Gastrocnemius medialis (tissue), 4 donors: ENCODE data around the gene FBXO5. TPM values are rescaled to one million over a fixed set of nuclear protein-coding genes. Genes with fewer than 3 reads are reported as not detected.
"Not testable (repeated sequence)": the region's sequence is repeated elsewhere in the genome, so short reads cannot be mapped to it uniquely, and the experiment has no call there.

Experiments
- ATAC-seq, 2 donors: fragments of 150-250 bp; one replicate each; pipeline ENCODE4 v1.9.1; 2016
- DNase-seq, 2 donors: peaks; one replicate each; pipeline ENCODE4 v3.0.0-alpha.2; 2019
- H3K27ac ChIP-seq, 4 donors: fragments of 200-600 bp; sonication (generic); 1 replicate in 1 of 4; 2 replicates in 3 of 4; pipeline ENCODE4 v1.5.1; 2016 to 2018; ENCODE audit warnings: mild to moderate bottlenecking in 2 of 4, moderate library complexity in 1 of 4
- H3K27me3 ChIP-seq, 3 donors: fragments of 200-600 bp; sonication (generic) in 2 of 3; 1 replicate in 1 of 3; 2 replicates in 2 of 3; pipeline versions ENCODE4 v1.5.1 to v1.6.0; 2016 to 2019; ENCODE audit warnings: mild to moderate bottlenecking in 1 of 3, moderate library complexity in 1 of 3
- H3K36me3 ChIP-seq, 2 donors: fragments of 200-600 bp; sonication (generic) in 1 of 2; one replicate each; pipeline ENCODE4 v1.5.1; 2017 to 2018
- H3K4me1 ChIP-seq, 2 donors: fragments of 200-600 bp; sonication (generic) in 1 of 2; one replicate each; pipeline ENCODE4 v1.5.1; 2016 to 2017; ENCODE audit warnings: mild to moderate bottlenecking in 2 of 2
- H3K4me3 ChIP-seq, 4 donors: fragments of 200-600 bp; sonication (generic) in 3 of 4; 1 replicate in 1 of 4; 2 replicates in 3 of 4; pipeline ENCODE4 v1.5.1; 2016 to 2019; ENCODE audit warnings: mild to moderate bottlenecking in 2 of 4
- H3K9me3 ChIP-seq, 3 donors: fragments of 200-600 bp; sonication (generic) in 2 of 3; 1 replicate in 1 of 3; 2 replicates in 2 of 3; pipeline ENCODE4 v1.5.1; 2016 to 2019
- POLR2A ChIP-seq, 2 donors: fragments of 450-650 bp; IDR thresholded peaks; one replicate each; pipeline ENCODE4 v1.6.1; 2017; ENCODE audit warnings: antibody characterized with exemption in 2 of 2, mild to moderate bottlenecking in 2 of 2, moderate library complexity in 2 of 2
- in situ Hi-C, 4 donors: fragments of 200-750 bp; cut with MboI; loops; one replicate each; pipeline versions ENCODE4 v1.15.0 to v1.8.0; 2017; ENCODE audit warnings: low sequenced_read_pairs in 4 of 4
- intact Hi-C: fragments of 100-400 bp; cut with DNase I; formaldehyde crosslinking; loops from one replicate; pipeline ENCODE4 v1.15.1; 2023; ENCODE audit warnings: low total_unique reads
- total RNA-seq, 4 donors: library from RNA; depleted of rRNA; stranded (reverse); fragments of >200 nt; gene quantifications; one replicate each; pipeline versions ENCODE4 v1.1.0 to v1.2.3, GENCODE V29; 2016
- TF ChIP-seq, protein P1 (sequence below), 5 experiments: fragments of 450-650 bp in 3 of 5; fragments of 200-600 bp in 2 of 5; sonication (generic) in 2 of 5; IDR thresholded peaks in 4 of 5; conservative IDR thresholded peaks in 1 of 5; 1 replicate in 4 of 5; 2 replicates in 1 of 5; pipeline ENCODE4 v1.5.1; 2016 to 2019; ENCODE audit warnings: antibody characterized with exemption in 5 of 5, mild to moderate bottlenecking in 3 of 5, moderate library complexity in 3 of 5

Gene FBXO5
- total RNA-seq, 4 donors from 2014 or later, result 0.78 to 1.9 (median 1.0) TPM

DNA sequence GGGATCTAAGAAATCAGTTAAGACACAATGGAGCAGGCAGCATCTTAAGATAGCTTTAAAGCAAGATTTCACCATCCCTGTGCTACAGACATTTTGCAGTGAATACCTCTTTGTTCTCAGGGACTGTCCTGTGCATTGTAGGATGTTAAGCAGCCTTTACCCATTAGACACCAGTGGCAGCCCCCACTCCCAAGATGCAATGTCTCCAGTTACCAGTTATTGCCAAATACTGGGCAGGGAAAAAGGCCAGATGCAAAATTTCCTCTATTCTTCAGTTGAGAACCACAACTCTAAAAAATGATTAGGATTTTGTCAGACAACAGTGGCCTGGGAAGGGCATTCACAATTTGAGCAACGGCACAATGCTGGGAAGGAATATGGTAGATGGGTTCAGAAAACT, 6.1 kb downstream of the FBXO5 start:
- in situ Hi-C loops (loop anchor here in 1 of 4 donors (25.0 kb wide), 2 partner anchors 1539 to 1761 kb away; partner anchors contain the start of gene SCAF8), intact Hi-C loops (no loop called here)
- H3K9me3 ChIP-seq, result no peaks in the 10 kb centered on the region
- no peak overlapping the region for H3K4me3 ChIP-seq
- H3K4me1 ChIP-seq, result no peaks in the 10 kb centered on the region
- H3K27ac ChIP-seq, result no peak overlapping the region
- no peaks in the 10 kb centered on the region for H3K27me3 ChIP-seq
- H3K36me3 ChIP-seq, result peaks cover 0 to 33% of the 10 kb centered on the region in 2 donors
- no peak for ATAC-seq
- no peak for TF ChIP-seq POLR2A (IDR thresholded peaks at IDR 0.05)
- TF ChIP-seq, protein P1, sequence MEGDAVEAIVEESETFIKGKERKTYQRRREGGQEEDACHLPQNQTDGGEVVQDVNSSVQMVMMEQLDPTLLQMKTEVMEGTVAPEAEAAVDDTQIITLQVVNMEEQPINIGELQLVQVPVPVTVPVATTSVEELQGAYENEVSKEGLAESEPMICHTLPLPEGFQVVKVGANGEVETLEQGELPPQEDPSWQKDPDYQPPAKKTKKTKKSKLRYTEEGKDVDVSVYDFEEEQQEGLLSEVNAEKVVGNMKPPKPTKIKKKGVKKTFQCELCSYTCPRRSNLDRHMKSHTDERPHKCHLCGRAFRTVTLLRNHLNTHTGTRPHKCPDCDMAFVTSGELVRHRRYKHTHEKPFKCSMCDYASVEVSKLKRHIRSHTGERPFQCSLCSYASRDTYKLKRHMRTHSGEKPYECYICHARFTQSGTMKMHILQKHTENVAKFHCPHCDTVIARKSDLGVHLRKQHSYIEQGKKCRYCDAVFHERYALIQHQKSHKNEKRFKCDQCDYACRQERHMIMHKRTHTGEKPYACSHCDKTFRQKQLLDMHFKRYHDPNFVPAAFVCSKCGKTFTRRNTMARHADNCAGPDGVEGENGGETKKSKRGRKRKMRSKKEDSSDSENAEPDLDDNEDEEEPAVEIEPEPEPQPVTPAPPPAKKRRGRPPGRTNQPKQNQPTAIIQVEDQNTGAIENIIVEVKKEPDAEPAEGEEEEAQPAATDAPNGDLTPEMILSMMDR (IDR thresholded peaks at IDR 0.05 in 4 of 5, conservative IDR thresholded peaks at IDR 0.05 in 1 of 5), result no peak
- no peak for DNase-seq

DNA sequence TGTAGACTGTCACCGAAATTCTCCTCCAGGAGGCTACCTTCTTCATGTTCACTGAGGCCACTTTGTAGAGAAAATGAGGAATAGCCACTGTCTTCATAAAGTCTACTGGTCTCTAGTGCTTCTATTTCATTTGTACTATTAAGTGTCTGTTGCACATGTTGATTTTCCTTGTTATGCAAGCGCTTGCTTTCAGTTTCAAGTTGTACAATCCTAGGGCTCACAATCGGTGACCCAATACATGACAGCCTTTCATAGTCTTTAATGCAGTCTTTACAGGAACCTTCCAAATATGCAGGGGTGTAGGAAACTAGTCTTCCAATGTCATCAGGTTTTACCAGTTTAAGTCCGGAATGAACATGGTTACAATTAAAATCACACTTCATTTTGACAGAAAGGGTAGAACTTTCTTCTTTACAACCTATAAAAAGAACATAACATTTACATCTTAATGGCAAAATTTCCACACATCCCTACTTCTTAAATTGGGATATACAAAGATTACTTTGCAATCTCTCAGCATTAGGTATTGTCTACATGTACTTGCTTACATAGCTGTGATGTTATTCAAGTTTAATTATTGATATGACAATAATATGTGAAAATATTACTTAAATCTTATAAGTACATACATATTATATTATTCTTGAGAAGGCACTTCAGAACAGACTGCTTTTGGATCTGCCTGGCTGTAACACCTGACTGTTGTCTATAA, 7.5 kb downstream of the FBXO5 start:
- TF ChIP-seq, protein P1 (IDR thresholded peaks at IDR 0.05 in 4 of 5, conservative IDR thresholded peaks at IDR 0.05 in 1 of 5), result no peak
- H3K27me3 ChIP-seq, result no peaks in the 10 kb centered on the region
- in situ Hi-C loops (loop anchor here in 1 of 4 donors (25.0 kb wide), 2 partner anchors 1538 to 1762 kb away; partner anchors contain the start of gene SCAF8), intact Hi-C loops (no loop called here)
- no peaks in the 10 kb centered on the region for H3K4me1 ChIP-seq
- no peak overlapping the region for H3K27ac ChIP-seq
- H3K9me3 ChIP-seq, result no peaks in the 10 kb centered on the region
- H3K4me3 ChIP-seq, result no peak overlapping the region
- no peak for DNase-seq
- peaks cover 0 to 47% of the 10 kb centered on the region in 2 donors for H3K36me3 ChIP-seq
- no peak for ATAC-seq

DNA sequence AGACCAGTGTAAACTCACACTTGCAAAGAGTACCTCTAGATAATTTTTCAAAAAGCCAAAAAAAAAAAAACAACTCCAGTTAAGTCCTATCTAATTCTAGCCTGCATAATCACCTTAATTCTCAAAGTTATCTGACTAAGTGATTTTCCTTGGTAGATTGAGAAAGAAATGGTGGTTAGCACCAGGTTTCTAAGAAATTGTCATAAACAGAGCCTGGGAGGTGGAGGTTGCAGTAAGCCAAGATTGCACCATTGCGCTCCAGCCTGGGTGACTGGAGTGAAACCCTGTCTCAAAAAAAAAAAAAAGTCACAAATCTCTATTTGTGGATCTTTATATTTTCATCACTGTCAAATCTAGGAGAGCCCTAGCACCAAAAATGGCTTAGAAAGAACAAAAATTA, 8.9 kb downstream of the FBXO5 start:
- ATAC-seq, result no peak

DNA sequence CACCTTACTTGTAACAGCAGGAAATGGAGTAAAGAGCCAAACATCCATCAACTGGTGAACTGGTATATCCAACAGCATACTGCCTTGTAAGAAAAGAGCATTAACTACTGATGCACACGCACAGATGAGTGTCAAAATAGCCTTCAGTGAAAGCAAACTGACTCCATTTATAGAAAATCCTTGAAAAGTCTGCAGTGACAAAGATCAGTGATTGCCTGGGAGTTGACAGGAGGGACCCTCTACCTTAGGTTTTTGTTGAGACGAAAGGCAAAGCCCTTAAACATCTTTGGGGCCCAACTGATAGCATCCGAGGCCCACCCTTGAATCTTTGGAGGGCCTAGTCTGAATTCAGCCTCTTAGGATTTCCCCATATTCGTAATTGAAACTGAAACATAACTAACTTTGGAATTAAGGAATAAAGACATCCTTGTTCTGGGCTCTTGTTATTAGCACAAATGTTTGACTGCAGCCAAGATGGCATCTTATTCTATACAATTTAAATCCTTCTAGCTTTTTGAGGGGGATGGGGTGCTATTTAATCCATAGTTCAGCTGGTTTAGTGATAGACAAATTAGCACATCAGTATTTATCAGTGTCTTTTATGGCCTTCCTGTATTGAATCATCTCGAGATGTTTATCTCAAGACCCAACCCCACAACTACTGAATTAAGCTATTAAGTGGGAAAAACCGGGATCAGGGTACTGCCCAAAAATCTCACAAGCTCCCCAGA, 13.0 kb downstream of the FBXO5 start:
- no peak for ATAC-seq
- intact Hi-C loops, result no loop called here
- H3K9me3 ChIP-seq, result no peaks in the 10 kb centered on the region
- no peak overlapping the region for H3K27ac ChIP-seq
- H3K27me3 ChIP-seq, result no peaks in the 10 kb centered on the region
- in situ Hi-C loops, result no loop called here
- H3K4me1 ChIP-seq, result no peaks in the 10 kb centered on the region
- H3K4me3 ChIP-seq, result no peak overlapping the region
- TF ChIP-seq POLR2A (IDR thresholded peaks at IDR 0.05), result no peak
- TF ChIP-seq, protein P1 (IDR thresholded peaks at IDR 0.05 in 4 of 5, conservative IDR thresholded peaks at IDR 0.05 in 1 of 5), result no peak
- no peak for DNase-seq
- peaks cover 0 to 43% of the 10 kb centered on the region in 2 donors for H3K36me3 ChIP-seq

More for the DNA sequence above, 8.9 kb downstream of the FBXO5 start:
- no peaks in the 10 kb centered on the region for H3K27me3 ChIP-seq
- intact Hi-C loops (no loop called here), in situ Hi-C loops (no loop called here)
- peaks cover 0 to 48% of the 10 kb centered on the region in 2 donors for H3K36me3 ChIP-seq
- no peak overlapping the region for H3K27ac ChIP-seq
- TF ChIP-seq, protein P1 (IDR thresholded peaks at IDR 0.05 in 4 of 5, conservative IDR thresholded peaks at IDR 0.05 in 1 of 5), result no peak
- no peak for TF ChIP-seq POLR2A (IDR thresholded peaks at IDR 0.05)
- no peak for DNase-seq
- no peaks in the 10 kb centered on the region for H3K9me3 ChIP-seq
- H3K4me1 ChIP-seq, result no peaks in the 10 kb centered on the region
- no peak overlapping the region for H3K4me3 ChIP-seq

DNA sequence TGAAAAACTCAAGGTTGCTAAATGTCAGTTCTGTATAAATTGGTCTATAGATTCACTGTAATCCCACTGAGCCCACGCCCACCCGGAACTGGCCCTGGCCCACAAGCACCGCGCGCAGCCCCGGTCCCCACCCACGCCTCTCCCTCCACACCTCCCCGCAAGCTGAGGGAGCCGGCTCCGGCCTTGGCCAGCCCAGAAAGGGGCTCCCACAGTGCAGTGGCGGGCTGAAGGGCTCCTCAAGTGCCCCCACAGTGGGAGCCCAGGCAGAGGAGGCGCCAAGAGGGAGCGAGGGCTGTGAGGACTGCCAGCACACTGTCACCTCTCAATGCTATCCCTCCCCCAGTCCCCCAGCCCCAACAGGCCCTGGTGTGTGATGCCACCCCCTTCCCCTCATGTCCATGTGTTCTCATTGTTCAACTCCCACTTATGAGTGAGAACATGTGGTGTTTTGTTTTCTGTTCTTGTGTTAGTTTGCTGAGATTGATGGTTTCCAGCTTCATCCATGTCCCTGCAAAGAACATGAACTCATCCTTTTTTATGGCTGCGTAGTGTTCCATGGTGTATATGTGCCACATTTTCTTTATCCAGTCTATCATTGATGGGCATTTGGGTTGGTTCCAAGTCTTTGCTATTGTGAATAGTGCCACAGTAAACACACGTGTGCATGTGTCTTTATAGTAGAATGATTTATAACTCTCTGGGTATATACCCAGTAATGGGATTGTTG, 16.5 kb downstream of the FBXO5 start:
- H3K27ac ChIP-seq, H3K4me1 ChIP-seq, H3K9me3 ChIP-seq, intact Hi-C loops, H3K27me3 ChIP-seq, H3K4me3 ChIP-seq, in situ Hi-C loops, DNase-seq, ATAC-seq: not testable (repeated sequence)
- peaks cover 0 to 10% of the 10 kb centered on the region in 2 donors for H3K36me3 ChIP-seq
